Measurements from ENCODE around the gene SLC26A2.

DNA sequence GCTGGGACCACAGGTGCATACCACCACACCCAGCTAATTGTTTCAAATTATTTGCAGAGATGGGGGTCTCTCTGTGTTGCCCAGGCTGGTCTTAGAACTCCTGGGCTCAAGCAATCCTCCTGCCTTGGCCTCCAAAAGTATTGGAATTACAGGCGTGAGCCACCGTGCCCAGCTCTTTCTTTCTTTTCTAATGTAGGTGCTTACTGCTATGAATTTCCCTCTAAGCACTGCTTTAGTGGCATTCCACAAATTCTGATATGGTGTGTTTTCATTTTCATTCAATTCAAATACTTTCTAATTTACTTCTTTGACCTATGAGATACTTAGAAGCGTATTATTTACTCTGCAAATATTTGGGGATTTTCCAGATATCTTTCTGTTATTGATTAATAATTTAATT is 54.9 kb downstream of the SLC26A2 start:
- TF ChIP-seq CTCF (conservative IDR thresholded peaks at IDR 0.05; ENCODE audit: low read length) (no peak), EZH2phosphoT487 (IDR thresholded peaks at IDR 0.05; ENCODE audit: borderline replicate concordance, low read depth, low read length) (no peak)
